Astrocyte (in vitro differentiated cells and primary cell): ENCODE results near the gene PSMC3IP.

ENCODE experiments used
- EZH2 ChIP-seq: IDR thresholded peaks from 2 replicates; pipeline ENCODE4 v1.6.1; 2012; ENCODE audit warnings: mild to moderate bottlenecking, low read length, inconsistent platforms; ENCODE audit not compliant: insufficient read depth
- TF ChIP-seq, protein P1 (sequence below): IDR thresholded peaks from 2 replicates; pipeline ENCODE4 v1.5.1; 2011; ENCODE audit warnings: low read depth, mild to moderate bottlenecking, inconsistent platforms, low read length, moderate library complexity; ENCODE audit not compliant: insufficient read depth

DNA sequence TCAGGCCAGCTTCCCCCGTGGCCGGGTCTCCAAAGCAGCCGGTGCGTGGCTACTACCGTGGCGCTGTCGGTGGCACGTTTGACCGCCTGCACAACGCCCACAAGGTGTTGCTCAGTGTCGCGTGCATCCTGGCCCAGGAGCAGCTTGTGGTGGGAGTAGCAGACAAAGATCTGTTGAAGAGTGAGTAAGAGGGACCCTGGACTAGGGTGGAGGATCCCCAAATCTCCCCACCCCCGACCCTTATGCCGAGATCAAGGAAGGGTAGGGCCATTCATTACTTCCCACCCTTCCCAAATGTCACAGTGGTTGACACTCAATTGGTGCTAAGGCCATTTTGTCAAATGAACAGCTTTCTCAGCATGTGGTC, 14.4 kb downstream of the PSMC3IP start:
- TF ChIP-seq, protein P1, sequence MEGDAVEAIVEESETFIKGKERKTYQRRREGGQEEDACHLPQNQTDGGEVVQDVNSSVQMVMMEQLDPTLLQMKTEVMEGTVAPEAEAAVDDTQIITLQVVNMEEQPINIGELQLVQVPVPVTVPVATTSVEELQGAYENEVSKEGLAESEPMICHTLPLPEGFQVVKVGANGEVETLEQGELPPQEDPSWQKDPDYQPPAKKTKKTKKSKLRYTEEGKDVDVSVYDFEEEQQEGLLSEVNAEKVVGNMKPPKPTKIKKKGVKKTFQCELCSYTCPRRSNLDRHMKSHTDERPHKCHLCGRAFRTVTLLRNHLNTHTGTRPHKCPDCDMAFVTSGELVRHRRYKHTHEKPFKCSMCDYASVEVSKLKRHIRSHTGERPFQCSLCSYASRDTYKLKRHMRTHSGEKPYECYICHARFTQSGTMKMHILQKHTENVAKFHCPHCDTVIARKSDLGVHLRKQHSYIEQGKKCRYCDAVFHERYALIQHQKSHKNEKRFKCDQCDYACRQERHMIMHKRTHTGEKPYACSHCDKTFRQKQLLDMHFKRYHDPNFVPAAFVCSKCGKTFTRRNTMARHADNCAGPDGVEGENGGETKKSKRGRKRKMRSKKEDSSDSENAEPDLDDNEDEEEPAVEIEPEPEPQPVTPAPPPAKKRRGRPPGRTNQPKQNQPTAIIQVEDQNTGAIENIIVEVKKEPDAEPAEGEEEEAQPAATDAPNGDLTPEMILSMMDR: no peak
- no peak for TF ChIP-seq EZH2
